ENCODE data around the gene GRIN2A.

The GRIN2A gene

GRCh38 chr16:10037751-10038150 lies 144.5 kb downstream of the GRIN2A start:
- FAIRE-seq, result peak; percentile 62
- DNase-seq (ENCODE audit: low spot score), result peak; percentile 80

GRCh38 chr16:10036956-10037355 lies 145.3 kb downstream of the GRIN2A start:
- no peak for DNase-seq (ENCODE audit: low spot score)

GRCh38 chr16:10033556-10033955 lies 148.7 kb downstream of the GRIN2A start:
- DNase-seq (ENCODE audit: low spot score), result no peak
- FAIRE-seq, result no peak

More at GRCh38 chr16:10036956-10037355, 145.3 kb downstream of the GRIN2A start:
- no peak for FAIRE-seq

GRCh38 chr16:10031955-10032354 lies 150.3 kb downstream of the GRIN2A start:
- FAIRE-seq (no peak), DNase-seq (ENCODE audit: low spot score) (no peak)

GRCh38 chr16:10031473-10031872 lies 150.8 kb downstream of the GRIN2A start:
- FAIRE-seq (no peak), DNase-seq (ENCODE audit: low spot score) (no peak)

GRCh38 chr16:10028644-10029043 lies 153.6 kb downstream of the GRIN2A start:
- DNase-seq (ENCODE audit: low spot score) (no peak), FAIRE-seq (no peak)

- no peak for FAIRE-seq
- no peak for DNase-seq (ENCODE audit: low spot score)
These were observed 154.7 kb downstream of the GRIN2A start for GRCh38 chr16:10027553-10027952.

GRCh38 chr16:10026593-10026992 lies 155.6 kb downstream of the GRIN2A start:
- no peak for DNase-seq (ENCODE audit: low spot score)
- FAIRE-seq, result no peak

GRCh38 chr16:10022098-10022497 lies 160.1 kb downstream of the GRIN2A start:
- no peak for DNase-seq (ENCODE audit: low spot score)
- peak; percentile 61 for FAIRE-seq

GRCh38 chr16:10020866-10021265 lies 161.4 kb downstream of the GRIN2A start:
- DNase-seq (ENCODE audit: low spot score), result no peak
- no peak for FAIRE-seq

- DNase-seq (ENCODE audit: low spot score) (no peak), FAIRE-seq (no peak)
These were observed 165.5 kb downstream of the GRIN2A start for GRCh38 chr16:10016752-10017151.

GRCh38 chr16:10015397-10015796 lies 166.8 kb downstream of the GRIN2A start:
- no peak for DNase-seq (ENCODE audit: low spot score)
- no peak for FAIRE-seq

GRCh38 chr16:10013774-10014173 lies 168.5 kb downstream of the GRIN2A start:
- FAIRE-seq (no peak), DNase-seq (ENCODE audit: low spot score) (no peak)

GRCh38 chr16:10013364-10013763 lies 168.9 kb downstream of the GRIN2A start:
- DNase-seq (ENCODE audit: low spot score) (no peak), FAIRE-seq (no peak)

GRCh38 chr16:10009684-10010083 lies 172.5 kb downstream of the GRIN2A start:
- FAIRE-seq (no peak), DNase-seq (ENCODE audit: low spot score) (no peak)

- FAIRE-seq (no peak), DNase-seq (ENCODE audit: low spot score) (no peak)
These were observed 178.7 kb downstream of the GRIN2A start for GRCh38 chr16:10003486-10003885.

- DNase-seq (ENCODE audit: low spot score) (no peak), FAIRE-seq (no peak)
These were observed 180.9 kb downstream of the GRIN2A start for GRCh38 chr16:10001258-10001775.

- no peak for FAIRE-seq
- no peak for DNase-seq (ENCODE audit: low spot score)
These were observed 186.0 kb downstream of the GRIN2A start for GRCh38 chr16:9996221-9996620.

GRCh38 chr16:9992441-9992840 lies 189.8 kb downstream of the GRIN2A start:
- FAIRE-seq (no peak), DNase-seq (ENCODE audit: low spot score) (no peak)

- FAIRE-seq, result no peak
- DNase-seq (ENCODE audit: low spot score), result no peak
These were observed 201.2 kb downstream of the GRIN2A start for GRCh38 chr16:9980981-9981380.

GRCh38 chr16:9978160-9978725 lies 204.0 kb downstream of the GRIN2A start:
- FAIRE-seq, result no peak
- DNase-seq (ENCODE audit: low spot score), result no peak

- DNase-seq (ENCODE audit: low spot score), result no peak
- peak; percentile 56 for FAIRE-seq
These were observed 204.8 kb downstream of the GRIN2A start for GRCh38 chr16:9977333-9977897.

- DNase-seq (ENCODE audit: low spot score) (no peak), FAIRE-seq (no peak)
These were observed 205.6 kb downstream of the GRIN2A start for GRCh38 chr16:9976601-9977000.

Data from urothelium cell line (cell line).